Neural cell (in vitro differentiated cells): Measurements from ENCODE around the gene FAM163A.

Experiments used
- EZH2 ChIP-seq: fragments of 200-600, 300-800 bp; shearing (Covaris generic), sonication (generic); IDR thresholded peaks from 2 replicates; pipeline ENCODE4 v1.6.1; 2014; ENCODE audit warnings: antibody characterized with exemption, low read length, borderline replicate concordance, mild to moderate bottlenecking; ENCODE audit not compliant: insufficient read depth, poor library complexity, severe bottlenecking
- POLR2AphosphoS5 ChIP-seq: IDR thresholded peaks from 2 replicates; pipeline ENCODE4 v1.6.1; 2012
- RAD21 ChIP-seq: fragments of 450-650 bp; conservative IDR thresholded peaks from 2 replicates; pipeline ENCODE4 v1.6.1; 2014; ENCODE audit warnings: antibody characterized with exemption, mild to moderate bottlenecking, moderate library complexity
- TAF1 ChIP-seq: IDR thresholded peaks from 2 replicates; pipeline ENCODE4 v1.6.1; 2012; ENCODE audit warnings: low read depth
- TF ChIP-seq, protein P1 (sequence below): IDR thresholded peaks from 2 replicates; pipeline ENCODE4 v1.6.1; 2012; ENCODE audit warnings: borderline replicate concordance
- TF ChIP-seq, protein P2 (sequence below): fragments of 450-650 bp; IDR thresholded peaks from 2 replicates; pipeline ENCODE4 v1.5.1; 2014; ENCODE audit warnings: antibody characterized with exemption, mild to moderate bottlenecking, moderate library complexity; ENCODE audit not compliant: poor library complexity, severe bottlenecking

DNA sequence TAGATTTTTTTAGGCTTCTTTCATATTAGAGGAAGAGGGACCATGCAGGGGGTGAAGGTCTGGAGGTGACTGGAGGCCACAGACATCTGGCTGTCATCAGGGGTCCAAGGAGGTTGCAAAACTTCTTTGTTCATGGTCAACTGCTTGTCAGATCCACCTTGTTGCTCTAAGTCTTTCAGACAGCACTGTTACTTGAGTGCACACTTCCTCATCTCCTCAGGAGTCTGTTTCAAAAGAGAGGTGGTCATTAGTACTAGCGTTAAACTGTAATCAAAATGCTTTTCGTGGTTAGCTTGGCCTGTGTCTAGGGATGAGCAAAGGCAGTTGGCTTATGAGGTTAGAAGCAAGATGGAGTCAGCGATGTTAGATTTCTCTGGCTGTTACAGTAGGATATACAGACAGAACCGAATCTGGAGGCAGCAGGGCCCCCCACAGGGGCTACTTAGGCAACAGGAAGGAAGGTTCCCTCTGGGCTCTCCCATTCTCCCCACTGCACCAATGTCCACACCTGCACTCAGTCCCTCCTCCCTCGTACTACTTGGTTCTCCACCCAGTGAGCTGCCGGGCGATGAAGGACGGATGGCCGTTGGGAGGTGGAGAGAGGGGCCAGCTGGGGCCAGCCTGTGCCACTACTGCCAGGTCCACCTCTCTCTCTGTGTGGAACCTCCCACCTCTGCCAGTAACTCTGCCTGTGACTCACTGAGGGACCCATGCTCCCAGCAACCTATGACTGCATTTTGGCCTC lies 77.3 kb downstream of the FAM163A start:
- TF ChIP-seq RAD21 (no peak), EZH2 (no peak), POLR2AphosphoS5 (no peak), TAF1 (no peak)
- TF ChIP-seq, protein P1, sequence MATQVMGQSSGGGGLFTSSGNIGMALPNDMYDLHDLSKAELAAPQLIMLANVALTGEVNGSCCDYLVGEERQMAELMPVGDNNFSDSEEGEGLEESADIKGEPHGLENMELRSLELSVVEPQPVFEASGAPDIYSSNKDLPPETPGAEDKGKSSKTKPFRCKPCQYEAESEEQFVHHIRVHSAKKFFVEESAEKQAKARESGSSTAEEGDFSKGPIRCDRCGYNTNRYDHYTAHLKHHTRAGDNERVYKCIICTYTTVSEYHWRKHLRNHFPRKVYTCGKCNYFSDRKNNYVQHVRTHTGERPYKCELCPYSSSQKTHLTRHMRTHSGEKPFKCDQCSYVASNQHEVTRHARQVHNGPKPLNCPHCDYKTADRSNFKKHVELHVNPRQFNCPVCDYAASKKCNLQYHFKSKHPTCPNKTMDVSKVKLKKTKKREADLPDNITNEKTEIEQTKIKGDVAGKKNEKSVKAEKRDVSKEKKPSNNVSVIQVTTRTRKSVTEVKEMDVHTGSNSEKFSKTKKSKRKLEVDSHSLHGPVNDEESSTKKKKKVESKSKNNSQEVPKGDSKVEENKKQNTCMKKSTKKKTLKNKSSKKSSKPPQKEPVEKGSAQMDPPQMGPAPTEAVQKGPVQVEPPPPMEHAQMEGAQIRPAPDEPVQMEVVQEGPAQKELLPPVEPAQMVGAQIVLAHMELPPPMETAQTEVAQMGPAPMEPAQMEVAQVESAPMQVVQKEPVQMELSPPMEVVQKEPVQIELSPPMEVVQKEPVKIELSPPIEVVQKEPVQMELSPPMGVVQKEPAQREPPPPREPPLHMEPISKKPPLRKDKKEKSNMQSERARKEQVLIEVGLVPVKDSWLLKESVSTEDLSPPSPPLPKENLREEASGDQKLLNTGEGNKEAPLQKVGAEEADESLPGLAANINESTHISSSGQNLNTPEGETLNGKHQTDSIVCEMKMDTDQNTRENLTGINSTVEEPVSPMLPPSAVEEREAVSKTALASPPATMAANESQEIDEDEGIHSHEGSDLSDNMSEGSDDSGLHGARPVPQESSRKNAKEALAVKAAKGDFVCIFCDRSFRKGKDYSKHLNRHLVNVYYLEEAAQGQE: no peak
- TF ChIP-seq, protein P2, sequence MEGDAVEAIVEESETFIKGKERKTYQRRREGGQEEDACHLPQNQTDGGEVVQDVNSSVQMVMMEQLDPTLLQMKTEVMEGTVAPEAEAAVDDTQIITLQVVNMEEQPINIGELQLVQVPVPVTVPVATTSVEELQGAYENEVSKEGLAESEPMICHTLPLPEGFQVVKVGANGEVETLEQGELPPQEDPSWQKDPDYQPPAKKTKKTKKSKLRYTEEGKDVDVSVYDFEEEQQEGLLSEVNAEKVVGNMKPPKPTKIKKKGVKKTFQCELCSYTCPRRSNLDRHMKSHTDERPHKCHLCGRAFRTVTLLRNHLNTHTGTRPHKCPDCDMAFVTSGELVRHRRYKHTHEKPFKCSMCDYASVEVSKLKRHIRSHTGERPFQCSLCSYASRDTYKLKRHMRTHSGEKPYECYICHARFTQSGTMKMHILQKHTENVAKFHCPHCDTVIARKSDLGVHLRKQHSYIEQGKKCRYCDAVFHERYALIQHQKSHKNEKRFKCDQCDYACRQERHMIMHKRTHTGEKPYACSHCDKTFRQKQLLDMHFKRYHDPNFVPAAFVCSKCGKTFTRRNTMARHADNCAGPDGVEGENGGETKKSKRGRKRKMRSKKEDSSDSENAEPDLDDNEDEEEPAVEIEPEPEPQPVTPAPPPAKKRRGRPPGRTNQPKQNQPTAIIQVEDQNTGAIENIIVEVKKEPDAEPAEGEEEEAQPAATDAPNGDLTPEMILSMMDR: no peak
